GM21723 (cell line): ENCODE results near the gene KRTAP9-2.
"Not testable (repeated sequence)": the region's sequence is repeated elsewhere in the genome, so short reads cannot be mapped to it uniquely, and the experiment has no call there.

Source experiments
- ATAC-seq: cut with Tn5 transposase; IDR thresholded peaks from one replicate; pipeline ENCODE4 v1.9.1; 2021; ENCODE audit warnings: mild to moderate bottlenecking, moderate library complexity; ENCODE audit not compliant: unreplicated experiment

KRTAP9-2 gene

GRCh38 chr17:41226598-41227095, at the start of gene KRTAP9-2:
TSS of gene KRTAP9-2 (plus strand) at chr17:41226648. CDS start at chr17:41226655, 7 bp downstream.
- not testable (repeated sequence) for ATAC-seq

- ATAC-seq, result no peak
These were observed 49.6 kb upstream of the KRTAP9-2 start for GRCh38 chr17:41176744-41177387.

DNA sequence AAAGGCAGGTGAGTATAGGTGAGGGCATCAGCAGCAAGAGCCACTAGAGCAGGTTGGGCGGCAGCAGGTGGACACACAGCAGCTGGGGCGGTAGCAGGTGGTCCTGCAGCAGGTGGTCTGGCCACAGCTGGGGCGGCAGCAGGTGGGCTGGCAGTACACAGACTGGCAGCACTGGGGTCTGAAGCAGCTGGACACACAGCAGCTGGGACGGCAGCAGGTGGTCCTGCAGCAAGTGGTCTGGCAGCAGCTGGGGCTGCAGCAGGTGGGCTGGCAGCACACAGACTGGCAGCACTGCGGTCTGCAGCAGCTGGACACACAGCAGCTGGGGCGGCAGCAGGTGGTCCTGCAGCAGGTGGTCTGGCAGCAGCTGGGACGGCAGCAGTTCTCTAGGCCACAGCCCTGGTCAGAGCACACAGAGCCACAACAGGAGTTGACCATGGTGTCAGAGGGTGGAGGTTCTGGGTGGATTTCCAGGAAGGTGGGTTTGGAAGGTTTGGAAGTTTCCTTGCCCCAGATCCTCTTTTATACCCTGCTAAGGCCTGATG, 48.6 kb upstream of the KRTAP9-2 start, which contains the start of gene KRTAP4-2:
TSS of gene KRTAP4-2 (minus strand) at position 495 of the 545 bp plus-strand sequence. CDS start at position 438, 57 bp downstream.
- ATAC-seq, result no peak

GRCh38 chr17:41178341-41178740, 48.1 kb upstream of the KRTAP9-2 start:
- no peak for ATAC-seq

DNA sequence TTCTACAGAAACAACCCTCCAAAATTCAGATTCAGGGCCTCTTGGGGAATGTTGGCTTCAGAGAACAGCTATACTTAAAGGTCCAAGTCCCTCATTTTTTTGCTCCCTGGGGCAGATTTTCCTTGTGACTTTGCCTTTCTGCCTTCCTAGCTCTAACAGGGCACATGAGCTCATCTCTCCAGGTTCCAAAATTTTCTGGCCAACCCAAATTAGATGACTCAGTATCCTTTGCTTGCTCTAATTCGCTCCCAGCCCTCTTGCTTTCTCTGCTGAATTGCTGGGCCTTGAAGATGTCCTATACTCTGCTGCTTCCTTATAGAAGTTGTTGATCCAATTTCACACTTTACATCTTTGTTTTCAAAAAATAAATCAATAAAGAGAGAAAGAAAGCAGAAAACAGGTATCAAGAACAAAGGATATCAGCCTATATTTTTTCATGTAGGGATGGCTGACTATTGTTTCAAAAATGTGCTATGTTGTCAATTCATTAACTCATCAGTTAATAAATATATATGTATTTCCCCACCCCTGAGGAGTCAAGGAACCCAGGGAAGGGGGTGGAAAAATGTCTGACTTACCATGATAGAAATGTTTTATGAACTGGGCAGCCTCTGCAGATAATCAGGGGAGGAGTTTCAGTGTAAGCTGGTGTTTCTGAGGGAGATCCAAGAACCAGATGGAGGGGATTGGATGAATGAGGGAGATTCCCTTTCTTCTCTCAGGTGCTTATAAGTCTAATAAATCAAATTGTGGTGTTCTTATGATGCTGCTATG, 47.4 kb upstream of the KRTAP9-2 start:
- no peak for ATAC-seq

GRCh38 chr17:41184480-41184961, 41.9 kb upstream of the KRTAP9-2 start, which contains the start of gene KRTAP4-1:
TSS of gene KRTAP4-1 (minus strand) at chr17:41184911. CDS start at chr17:41184854, 57 bp downstream.
- ATAC-seq, result no peak

GRCh38 chr17:41185001-41185400, 41.4 kb upstream of the KRTAP9-2 start:
- no peak for ATAC-seq

GRCh38 chr17:41186872-41187271, 39.6 kb upstream of the KRTAP9-2 start:
- ATAC-seq, result no peak

DNA sequence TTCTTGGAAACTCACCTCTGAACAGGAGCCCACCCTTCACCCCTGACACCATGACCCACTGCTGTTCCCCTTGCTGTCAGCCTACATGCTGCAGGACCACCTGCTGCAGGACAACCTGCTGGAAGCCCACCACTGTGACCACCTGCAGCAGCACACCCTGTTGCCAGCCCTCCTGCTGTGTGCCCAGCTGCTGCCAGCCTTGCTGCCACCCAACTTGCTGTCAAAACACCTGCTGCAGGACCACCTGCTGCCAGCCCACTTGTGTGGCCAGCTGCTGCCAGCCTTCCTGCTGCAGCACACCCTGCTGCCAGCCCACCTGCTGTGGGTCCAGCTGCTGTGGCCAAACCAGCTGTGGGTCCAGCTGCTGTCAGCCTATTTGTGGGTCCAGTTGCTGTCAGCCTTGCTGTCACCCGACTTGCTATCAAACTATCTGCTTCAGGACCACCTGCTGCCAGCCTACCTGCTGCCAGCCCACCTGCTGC, 36.6 kb upstream of the KRTAP9-2 start, which contains the start of gene KRTAP9-1:
TSS of gene KRTAP9-1 (plus strand) at position 51 of the 482 bp plus-strand sequence. CDS start at position 51, 0 bp downstream.
- ATAC-seq, result not testable (repeated sequence)

- ATAC-seq, result no peak
These were observed 36.1 kb upstream of the KRTAP9-2 start for GRCh38 chr17:41190328-41190727.

- no peak for ATAC-seq
These were observed 30.4 kb upstream of the KRTAP9-2 start for GRCh38 chr17:41196068-41196467.

GRCh38 chr17:41199421-41200078, 26.9 kb upstream of the KRTAP9-2 start:
- ATAC-seq, result no peak

GRCh38 chr17:41211845-41212466, 14.5 kb upstream of the KRTAP9-2 start:
- no peak for ATAC-seq

DNA sequence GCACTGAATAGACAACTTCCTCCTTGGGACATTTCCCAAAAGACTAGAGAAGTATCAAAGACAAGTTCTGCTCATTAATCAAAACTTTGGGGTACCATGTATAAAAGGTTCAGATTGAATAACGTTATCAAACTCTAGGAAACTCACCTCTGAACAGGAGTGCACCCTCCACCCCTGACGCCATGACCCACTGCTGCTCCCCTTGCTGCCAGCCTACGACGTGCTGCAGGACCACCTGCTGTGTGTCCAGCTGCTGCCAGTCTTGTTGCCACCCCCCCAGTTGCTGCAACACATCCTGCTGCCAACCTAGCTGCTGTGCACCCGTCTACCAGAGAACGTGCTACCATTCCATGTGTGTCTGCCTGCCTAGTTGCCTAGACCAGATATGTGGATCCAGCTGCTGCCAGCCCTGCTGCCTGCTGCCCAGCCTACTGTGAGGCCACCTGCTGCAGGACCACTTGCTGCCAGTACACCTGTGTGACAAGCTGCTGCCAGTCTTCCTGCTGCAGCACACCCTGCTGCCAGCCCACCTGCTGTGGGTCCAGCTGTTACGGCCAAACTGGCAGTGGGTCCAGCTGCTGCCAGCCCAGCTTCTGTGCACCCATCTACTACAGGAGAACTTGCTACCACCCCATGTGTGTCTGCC, 13.8 kb upstream of the KRTAP9-2 start:
- no peak for ATAC-seq

- ATAC-seq, result no peak
These were observed 10.8 kb upstream of the KRTAP9-2 start for GRCh38 chr17:41215681-41216080.

GRCh38 chr17:41223821-41224220, 2.6 kb upstream of the KRTAP9-2 start:
- ATAC-seq, result no peak

DNA sequence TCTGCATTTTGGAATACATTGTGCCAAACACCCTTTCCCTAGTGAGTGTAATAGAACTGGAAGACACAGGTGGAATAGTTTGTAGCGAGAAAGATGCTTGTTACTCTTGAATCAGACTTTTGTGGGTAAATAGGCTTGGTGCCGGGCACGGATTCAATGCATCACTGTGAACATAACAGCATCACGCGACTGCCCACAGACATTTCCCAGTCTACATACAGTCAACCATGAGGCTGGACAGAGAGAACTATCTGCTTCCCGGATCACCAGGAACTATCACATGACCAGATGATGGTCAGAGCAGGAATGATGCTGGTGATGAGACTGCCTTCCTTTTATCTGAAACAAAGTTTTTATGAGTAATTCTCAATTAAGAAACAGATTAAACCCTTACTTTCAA, 397 bp upstream of the KRTAP9-2 start:
- no peak for ATAC-seq

- no peak for ATAC-seq
These were observed 3.6 kb downstream of the KRTAP9-2 start for GRCh38 chr17:41230094-41230493.

DNA sequence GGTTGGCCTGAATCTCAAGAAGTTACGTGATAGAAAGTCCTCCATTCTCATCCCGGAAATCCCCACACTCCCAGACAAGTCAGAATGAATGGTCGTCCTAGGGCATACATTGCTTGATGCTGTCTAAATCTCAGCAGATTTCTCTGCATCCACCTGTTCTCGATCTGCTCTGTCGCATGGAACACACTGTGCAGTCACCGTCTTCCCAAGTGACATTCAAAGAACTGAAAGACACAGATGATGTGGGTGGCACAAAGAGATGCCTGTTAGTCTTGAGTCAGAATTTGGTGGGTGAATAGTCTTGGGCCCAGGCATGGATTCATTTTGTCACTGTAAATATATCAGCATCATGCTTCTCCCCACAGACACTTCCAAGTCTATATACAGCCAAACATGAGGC, 5.3 kb downstream of the KRTAP9-2 start:
- no peak for ATAC-seq
